Neuronal stem cell (in vitro differentiated cells): ENCODE results near the gene UGDH.
"Not testable (repeated sequence)": the region's sequence is repeated elsewhere in the genome, so short reads cannot be mapped to it uniquely, and the experiment has no call there.

Experiments used
- DNase-seq: peaks from one replicate; pipeline ENCODE4 v3.0.0-alpha.2; 2013; ENCODE audit warnings: low spot score
- H2AFZ ChIP-seq: one replicate; pipeline ENCODE4 v1.6.1; 2013; ENCODE audit warnings: mild to moderate bottlenecking, low read length, inconsistent platforms
- H2AK5ac ChIP-seq: 2 replicates; pipeline ENCODE4 v1.6.1; 2013; ENCODE audit warnings: low read depth, mild to moderate bottlenecking, inconsistent platforms, low read length, moderate library complexity, mixed read lengths
- H2BK120ac ChIP-seq: 2 replicates; pipeline ENCODE4 v1.6.1; 2013; ENCODE audit warnings: low read depth, mild to moderate bottlenecking, inconsistent platforms, low read length, moderate library complexity, mixed read lengths
- H2BK12ac ChIP-seq: one replicate; pipeline ENCODE4 v1.6.1; 2013; ENCODE audit warnings: low read length, inconsistent platforms
- H2BK15ac ChIP-seq: 2 replicates; pipeline ENCODE4 v1.6.1; 2013; ENCODE audit warnings: mild to moderate bottlenecking, low read length, inconsistent platforms, mixed read lengths
- H2BK5ac ChIP-seq: one replicate; pipeline ENCODE4 v1.6.1; 2013; ENCODE audit warnings: inconsistent platforms, mild to moderate bottlenecking, low read length, moderate library complexity
- H3K14ac ChIP-seq: one replicate; pipeline ENCODE4 v1.6.1; 2013; ENCODE audit warnings: low read length, inconsistent platforms
- H3K18ac ChIP-seq: 2 replicates; pipeline ENCODE4 v1.6.1; 2013; ENCODE audit warnings: low read length, inconsistent platforms
- H3K23ac ChIP-seq: 2 replicates; pipeline ENCODE4 v1.6.1; 2013; ENCODE audit warnings: low read depth, mild to moderate bottlenecking, mixed read lengths, low read length, inconsistent platforms; ENCODE audit not compliant: poor library complexity
- H3K27ac ChIP-seq: replicated peaks from 3 replicates; pipeline ENCODE4 v1.5.1; 2013; ENCODE audit warnings: low read length, inconsistent platforms
- H3K27me3 ChIP-seq, 3 experiments: 2 replicates each; pipeline ENCODE4 v1.6.1; 2013; ENCODE audit warnings: low read length in 3 of 3, mild to moderate bottlenecking in 2 of 3, inconsistent platforms in 1 of 3, low read depth in 1 of 3, mixed read lengths in 1 of 3, moderate library complexity in 1 of 3; ENCODE audit not compliant: control insufficient read depth in 3 of 3, insufficient read depth in 3 of 3
- H3K36me3 ChIP-seq, 2 donors: replicated peaks in 1 of 2; 2 replicates each; pipeline ENCODE4 v1.6.1; 2013; ENCODE audit warnings: low read length in 2 of 2; ENCODE audit not compliant: control insufficient read depth in 2 of 2, insufficient read depth in 2 of 2
- H3K4ac ChIP-seq: 2 replicates; pipeline ENCODE4 v1.6.1; 2013; ENCODE audit warnings: inconsistent platforms, mild to moderate bottlenecking, low read length, moderate library complexity
- H3K4me1 ChIP-seq, 2 donors: 1 replicate in 1 of 2; 2 replicates in 1 of 2; pipeline ENCODE4 v1.6.1; 2013; ENCODE audit warnings: low read length in 2 of 2, low read depth in 1 of 2; ENCODE audit not compliant: control insufficient read depth in 2 of 2, insufficient read depth in 1 of 2
- H3K4me2 ChIP-seq: one replicate; pipeline ENCODE4 v1.6.1; 2013; ENCODE audit warnings: mild to moderate bottlenecking, low read length, inconsistent platforms; ENCODE audit not compliant: insufficient read depth, poor library complexity, severe bottlenecking
- H3K4me3 ChIP-seq, 2 donors: 2 replicates each; pipeline ENCODE4 v1.5.1; 2013; ENCODE audit warnings: low read length in 2 of 2, mild to moderate bottlenecking in 2 of 2, inconsistent platforms in 1 of 2, moderate library complexity in 1 of 2
- H3K79me1 ChIP-seq: one replicate; pipeline ENCODE4 v1.6.1; 2013; ENCODE audit warnings: low read depth, mild to moderate bottlenecking, inconsistent platforms, low read length, moderate library complexity
- H3K9ac ChIP-seq: one replicate; pipeline ENCODE4 v1.6.1; 2013; ENCODE audit warnings: mild to moderate bottlenecking, low read depth, low read length, inconsistent platforms; ENCODE audit not compliant: poor library complexity
- H3K9me3 ChIP-seq, 2 donors: replicated peaks in 1 of 2; 2 replicates each; pipeline versions ENCODE3 to v1.6.1; 2013; ENCODE audit warnings: low read length in 2 of 2, mild to moderate bottlenecking in 2 of 2, inconsistent platforms in 1 of 2, low read depth in 1 of 2, mixed read lengths in 1 of 2, moderate library complexity in 1 of 2; ENCODE audit not compliant: control insufficient read depth in 2 of 2, insufficient read depth in 1 of 2
- H4K8ac ChIP-seq: one replicate; pipeline ENCODE4 v1.6.1; 2013; ENCODE audit warnings: low read depth, mild to moderate bottlenecking, inconsistent platforms, low read length, moderate library complexity
- H4K91ac ChIP-seq: one replicate; pipeline ENCODE4 v1.6.1; 2013; ENCODE audit warnings: low read length, low read depth, mild to moderate bottlenecking, inconsistent platforms; ENCODE audit not compliant: poor library complexity
- WGBS, 2 donors: extraction: QIAGEN DNeasy Blood & Tissue Kit; methylation state at CpG; one replicate each; pipeline ENCODE4 v1.1.7; 2013; ENCODE audit warnings: missing lambda C conversion rate in 2 of 2, mixed read lengths in 1 of 2; ENCODE audit not compliant: insufficient read length in 2 of 2, insufficient replicate concordance in 1 of 2; ENCODE audit errors: extremely low coverage in 2 of 2; 5-methylcytosine and 5-hydroxymethylcytosine counted together

The UGDH gene

DNA sequence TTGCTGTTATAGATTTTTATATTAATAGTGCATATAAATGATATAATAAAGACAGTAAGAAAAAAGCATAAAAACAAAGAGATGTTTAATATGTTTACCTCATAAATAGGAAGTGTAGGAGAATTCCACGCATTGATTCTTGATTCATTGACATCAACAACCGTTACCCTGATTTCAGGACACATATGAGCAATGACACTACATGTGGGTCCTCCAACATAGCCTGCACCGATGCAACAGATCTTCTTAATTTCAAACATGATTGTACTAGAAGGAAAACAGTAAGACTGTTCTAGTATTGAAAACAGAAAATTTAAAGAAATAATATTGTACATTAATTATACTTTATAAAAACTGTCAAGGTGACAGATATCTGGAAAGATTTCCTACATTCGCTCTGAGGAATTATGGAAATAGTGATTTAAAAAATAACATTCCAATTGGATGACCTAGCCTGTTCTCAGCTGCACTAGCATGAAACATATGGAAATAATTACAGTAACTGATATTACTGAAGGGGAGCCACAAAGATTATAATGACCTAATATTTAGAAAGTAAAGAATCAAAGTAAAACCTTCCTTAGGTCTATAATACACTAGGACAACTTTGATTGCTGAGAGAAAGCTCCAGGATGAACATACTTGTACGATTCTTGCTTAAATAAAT lies 5.9 kb downstream of the UGDH start:
- Histone ChIP-seq H4K8ac (no peak overlapping the region), H4K91ac (no peak overlapping the region), H3K79me1 (no peaks in the 10 kb centered on the region), H2BK15ac (no peak overlapping the region), H3K4me1 (no peaks in the 10 kb centered on the region), H2BK120ac (no peak overlapping the region), H3K27ac (no peak overlapping the region), H2BK5ac (no peak overlapping the region), H3K9me3 (no peaks in the 10 kb centered on the region), H3K36me3 (peaks cover 2 to 64% of the 10 kb centered on the region in 2 donors), H3K4me3 (no peak overlapping the region), H3K9ac (no peak overlapping the region), H3K4ac (no peak overlapping the region), H3K23ac (no peak overlapping the region), H2BK12ac (no peak overlapping the region), H3K4me2 (no peak overlapping the region), H2AK5ac (no peak overlapping the region), H3K14ac (no peak overlapping the region), H2AFZ (no peak overlapping the region), H3K27me3 (no peaks in the 10 kb centered on the region), H3K18ac (no peak overlapping the region)
- no peak for DNase-seq
- no CpG with 5 or more reads among the region's 5 CpGs for WGBS, 2 donors

- H2AFZ ChIP-seq: no peak overlapping the region
- H3K18ac ChIP-seq: no peak overlapping the region
- H3K9ac ChIP-seq: no peak overlapping the region
- WGBS, 2 donors: no CpG with 5 or more reads among the region's 6 CpGs
- no peak overlapping the region for H3K27ac ChIP-seq
- H3K4me3 ChIP-seq: no peak overlapping the region
- H4K8ac ChIP-seq: no peak overlapping the region
- H3K23ac ChIP-seq: no peak overlapping the region
- H2BK12ac ChIP-seq: no peak overlapping the region
- no peak for DNase-seq
- H2AK5ac ChIP-seq: no peak overlapping the region
- H2BK5ac ChIP-seq: no peak overlapping the region
- no peaks in the 10 kb centered on the region for H3K9me3 ChIP-seq
- peaks cover 2% of the 10 kb centered on the region for H3K79me1 ChIP-seq
- H4K91ac ChIP-seq: no peak overlapping the region
- no peak overlapping the region for H3K4ac ChIP-seq
- no peak overlapping the region for H2BK15ac ChIP-seq
- no peaks in the 10 kb centered on the region for H3K4me1 ChIP-seq
- H3K4me2 ChIP-seq: no peak overlapping the region
- H3K14ac ChIP-seq: no peak overlapping the region
- H3K36me3 ChIP-seq: peaks cover 4 to 82% of the 10 kb centered on the region in 2 donors
- H3K27me3 ChIP-seq: no peaks in the 10 kb centered on the region
- no peak overlapping the region for H2BK120ac ChIP-seq
Observed at GRCh38 chr4:39518484-39518883, 8.8 kb downstream of the UGDH start.

DNA sequence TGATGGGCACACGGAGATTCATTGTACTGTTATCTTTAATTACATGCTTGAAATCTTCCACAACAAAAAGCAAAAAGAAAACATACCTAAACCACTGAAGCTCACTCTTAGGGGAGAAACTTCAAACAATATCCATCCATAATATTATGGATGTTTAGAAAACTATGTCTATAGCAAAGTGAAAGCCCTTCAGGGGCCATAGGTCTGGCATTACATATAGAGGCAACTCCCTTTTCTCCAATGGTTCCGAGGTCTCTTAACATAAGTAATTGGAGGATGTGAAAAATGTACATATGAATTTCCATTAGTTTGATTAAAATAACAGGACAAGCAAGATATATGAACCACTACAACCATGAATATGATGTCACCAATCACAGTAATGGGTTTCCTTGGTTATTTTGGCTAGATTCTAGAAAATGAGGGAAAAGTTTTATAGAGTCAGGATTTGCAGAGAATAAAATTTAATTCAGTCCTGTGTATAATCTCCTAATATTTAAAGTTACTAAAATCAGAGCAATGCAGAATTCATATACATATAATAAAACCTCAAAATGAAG lies 10.8 kb downstream of the UGDH start:
- no peaks in the 10 kb centered on the region for H3K9me3 ChIP-seq
- no peak overlapping the region for H3K18ac ChIP-seq
- no CpG with 5 or more reads among the region's 2 CpGs for WGBS, 2 donors
- H3K4me1 ChIP-seq: no peaks in the 10 kb centered on the region
- no peak overlapping the region for H2BK120ac ChIP-seq
- H2BK5ac ChIP-seq: no peak overlapping the region
- peaks cover 2% of the 10 kb centered on the region for H3K79me1 ChIP-seq
- H4K8ac ChIP-seq: no peak overlapping the region
- H3K4ac ChIP-seq: no peak overlapping the region
- H3K27me3 ChIP-seq: no peaks in the 10 kb centered on the region
- H2AFZ ChIP-seq: no peak overlapping the region
- DNase-seq: no peak
- H3K4me3 ChIP-seq: no peak overlapping the region
- H3K14ac ChIP-seq: no peak overlapping the region
- no peak overlapping the region for H2BK12ac ChIP-seq
- no peak overlapping the region for H4K91ac ChIP-seq
- H3K9ac ChIP-seq: no peak overlapping the region
- H2BK15ac ChIP-seq: no peak overlapping the region
- H3K27ac ChIP-seq: no peak overlapping the region
- peaks cover 9 to 92% of the 10 kb centered on the region in 2 donors for H3K36me3 ChIP-seq
- H2AK5ac ChIP-seq: no peak overlapping the region
- no peak overlapping the region for H3K4me2 ChIP-seq
- H3K23ac ChIP-seq: no peak overlapping the region

- H3K4me3 ChIP-seq, H2BK5ac ChIP-seq, H2AFZ ChIP-seq, H3K18ac ChIP-seq, H2AK5ac ChIP-seq, H2BK12ac ChIP-seq, H3K27me3 ChIP-seq, H3K23ac ChIP-seq, H2BK15ac ChIP-seq, H3K4me1 ChIP-seq, H3K9me3 ChIP-seq, DNase-seq, H2BK120ac ChIP-seq, H4K91ac ChIP-seq, H3K14ac ChIP-seq, H3K27ac ChIP-seq, H3K4ac ChIP-seq, H3K4me2 ChIP-seq, H3K79me1 ChIP-seq, H4K8ac ChIP-seq, H3K9ac ChIP-seq: not testable (repeated sequence)
- no CpG with 5 or more reads among the region's 14 CpGs for WGBS, 2 donors
- H3K36me3 ChIP-seq: peaks cover 9 to 92% of the 10 kb centered on the region in 2 donors
Observed at GRCh38 chr4:39515669-39516401, 11.4 kb downstream of the UGDH start.
